OCI-LY1 (cell line): ENCODE measurements around the gene KRT23.

Source experiments
- H2AFZ ChIP-seq: fragments of 200-600 bp; sonication (generic), shearing (Covaris generic); 2 replicates; pipeline ENCODE4 v1.6.0; 2014; ENCODE audit warnings: antibody characterized with exemption, mild to moderate bottlenecking, low read length
- H3F3A ChIP-seq: fragments of 200-600 bp; sonication (generic), shearing (Covaris generic); 2 replicates; pipeline ENCODE4 v1.6.0; 2014; ENCODE audit warnings: mild to moderate bottlenecking, antibody characterized with exemption, low read length, moderate library complexity; ENCODE audit not compliant: insufficient read depth
- H3K27ac ChIP-seq: fragments of 200-600 bp; sonication (generic); 2 replicates; pipeline ENCODE4 v1.5.1; 2014; ENCODE audit warnings: low read length, mixed run types, mild to moderate bottlenecking, low read depth; ENCODE audit not compliant: poor library complexity, severe bottlenecking
- H3K27me3 ChIP-seq: fragments of 200-600 bp; sonication (generic); 2 replicates; pipeline ENCODE4 v1.6.0; 2014; ENCODE audit warnings: antibody characterized with exemption, mild to moderate bottlenecking, low read length, moderate library complexity; ENCODE audit not compliant: insufficient read depth
- H3K36me3 ChIP-seq: fragments of 200-600 bp; sonication (generic); 2 replicates; pipeline ENCODE4 v1.6.1; 2014; ENCODE audit warnings: mild to moderate bottlenecking, antibody characterized with exemption, low read length, moderate library complexity, mixed read lengths; ENCODE audit not compliant: insufficient read depth
- H3K4me1 ChIP-seq: fragments of 200-600 bp; sonication (generic); 2 replicates; pipeline ENCODE4 v1.5.1; 2014; ENCODE audit warnings: mild to moderate bottlenecking, low read length, moderate library complexity; ENCODE audit not compliant: insufficient read depth, severe bottlenecking
- H3K4me2 ChIP-seq: fragments of 200-600 bp; sonication (generic), shearing (Covaris generic); 2 replicates; pipeline ENCODE4 v1.6.1; 2014; ENCODE audit warnings: low read length
- H3K4me3 ChIP-seq: fragments of 200-600 bp; sonication (generic); 2 replicates; pipeline ENCODE4 v1.5.1; 2014; ENCODE audit warnings: low read length, low read depth, mild to moderate bottlenecking, mixed read lengths; ENCODE audit not compliant: poor library complexity, severe bottlenecking
- H3K79me2 ChIP-seq: fragments of 200-600 bp; shearing (Covaris generic); 2 replicates; pipeline ENCODE4 v1.6.1; 2016; ENCODE audit warnings: mixed run types, low read length, mixed read lengths; ENCODE audit not compliant: insufficient read depth
- H3K9ac ChIP-seq: fragments of 200-600 bp; sonication (generic), shearing (Covaris generic); 2 replicates; pipeline ENCODE4 v1.6.1; 2014; ENCODE audit warnings: mild to moderate bottlenecking, low read length, mixed read lengths
- H3K9me2 ChIP-seq: fragments of 200-600 bp; sonication (generic), shearing (Covaris generic); 2 replicates; pipeline ENCODE4 v1.6.1; 2014; ENCODE audit warnings: low read depth, mild to moderate bottlenecking, low read length, mixed read lengths
- H3K9me3 ChIP-seq: fragments of 200-600 bp; shearing (Covaris generic); 2 replicates; pipeline ENCODE4 v1.6.1; 2014; ENCODE audit warnings: low read length, mixed read lengths
- H4K20me1 ChIP-seq: fragments of 200-600 bp; sonication (generic), shearing (Covaris generic); 2 replicates; pipeline ENCODE4 v1.6.0; 2016; ENCODE audit warnings: mild to moderate bottlenecking, low read length; ENCODE audit not compliant: insufficient read depth
- EZH2 ChIP-seq: fragments of 200-600 bp; sonication (generic), shearing (Covaris generic); IDR thresholded peaks from 2 replicates; pipeline ENCODE4 v1.8.0; 2017; ENCODE audit warnings: borderline replicate concordance, mixed run types, mild to moderate bottlenecking, antibody characterized with exemption, low read length, moderate library complexity, mixed read lengths
- TF ChIP-seq, protein P1 (sequence below): fragments of 200-600 bp; sonication (generic), shearing (Covaris generic); IDR thresholded peaks from 2 replicates; pipeline ENCODE4 v1.5.1; 2017; ENCODE audit warnings: mild to moderate bottlenecking, antibody characterized with exemption, low read length, moderate library complexity, mixed read lengths

Gene KRT23

DNA sequence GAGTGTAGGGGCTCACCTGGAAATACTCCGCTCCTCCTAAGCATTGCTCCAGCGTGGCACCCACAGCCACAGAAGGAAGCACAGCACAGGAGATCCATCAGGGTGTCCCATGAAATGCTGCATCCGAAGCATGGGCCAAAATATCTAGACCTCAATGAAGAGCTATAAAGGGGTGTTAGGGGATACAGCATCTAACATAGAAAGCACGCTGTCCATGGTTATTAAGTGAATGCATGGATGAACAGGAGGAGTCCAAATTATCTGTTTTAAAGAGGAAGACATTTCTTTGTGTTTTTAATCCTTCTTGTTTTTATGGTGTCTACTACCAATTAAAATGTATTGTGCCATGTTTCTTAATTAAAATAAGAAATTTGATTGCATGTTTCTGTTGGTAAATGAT, 30.8 kb downstream of the KRT23 start:
- Histone ChIP-seq H3K4me3 (no peak overlapping the region), H3K36me3 (no peaks in the 10 kb centered on the region), H2AFZ (no peak overlapping the region), H3K27me3 (no peaks in the 10 kb centered on the region; the same call in 1 of the 2 replicates), H3K9me2 (no peaks in the 10 kb centered on the region), H3F3A (no peaks in the 10 kb centered on the region), H4K20me1 (no peaks in the 10 kb centered on the region), H3K9me3 (no peaks in the 10 kb centered on the region), H3K4me2 (no peak overlapping the region), H3K9ac (no peak overlapping the region), H3K79me2 (no peaks in the 10 kb centered on the region), H3K4me1 (no peaks in the 10 kb centered on the region), H3K27ac (no peak overlapping the region)
- no peak for TF ChIP-seq EZH2
- TF ChIP-seq, protein P1, sequence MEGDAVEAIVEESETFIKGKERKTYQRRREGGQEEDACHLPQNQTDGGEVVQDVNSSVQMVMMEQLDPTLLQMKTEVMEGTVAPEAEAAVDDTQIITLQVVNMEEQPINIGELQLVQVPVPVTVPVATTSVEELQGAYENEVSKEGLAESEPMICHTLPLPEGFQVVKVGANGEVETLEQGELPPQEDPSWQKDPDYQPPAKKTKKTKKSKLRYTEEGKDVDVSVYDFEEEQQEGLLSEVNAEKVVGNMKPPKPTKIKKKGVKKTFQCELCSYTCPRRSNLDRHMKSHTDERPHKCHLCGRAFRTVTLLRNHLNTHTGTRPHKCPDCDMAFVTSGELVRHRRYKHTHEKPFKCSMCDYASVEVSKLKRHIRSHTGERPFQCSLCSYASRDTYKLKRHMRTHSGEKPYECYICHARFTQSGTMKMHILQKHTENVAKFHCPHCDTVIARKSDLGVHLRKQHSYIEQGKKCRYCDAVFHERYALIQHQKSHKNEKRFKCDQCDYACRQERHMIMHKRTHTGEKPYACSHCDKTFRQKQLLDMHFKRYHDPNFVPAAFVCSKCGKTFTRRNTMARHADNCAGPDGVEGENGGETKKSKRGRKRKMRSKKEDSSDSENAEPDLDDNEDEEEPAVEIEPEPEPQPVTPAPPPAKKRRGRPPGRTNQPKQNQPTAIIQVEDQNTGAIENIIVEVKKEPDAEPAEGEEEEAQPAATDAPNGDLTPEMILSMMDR: no peak

DNA sequence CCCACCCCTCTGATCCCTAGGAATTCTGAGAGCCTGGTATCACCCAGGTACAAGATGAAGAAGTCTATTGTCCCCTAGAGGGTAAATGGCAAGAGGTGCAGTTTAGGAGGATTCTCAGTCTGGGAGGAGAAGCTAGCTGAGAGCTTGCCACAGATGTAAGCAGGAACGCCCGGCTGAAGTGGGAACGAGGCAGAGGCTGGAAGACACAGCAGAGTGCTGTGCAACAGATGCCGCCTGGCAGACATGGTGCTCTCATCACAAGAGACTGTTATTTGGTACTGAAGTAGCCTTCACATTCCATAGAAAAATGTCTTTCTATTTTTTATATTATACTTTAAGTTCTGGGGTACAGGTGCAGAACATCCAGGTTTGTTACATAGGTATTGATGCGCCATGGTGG, 32.1 kb downstream of the KRT23 start:
- Histone ChIP-seq H3K79me2 (no peaks in the 10 kb centered on the region), H3K27ac (no peak overlapping the region), H2AFZ (no peak overlapping the region), H3K36me3 (no peaks in the 10 kb centered on the region), H3K9me2 (no peaks in the 10 kb centered on the region), H4K20me1 (no peaks in the 10 kb centered on the region), H3K4me3 (no peak overlapping the region), H3K9me3 (no peaks in the 10 kb centered on the region), H3K4me2 (no peak overlapping the region), H3K9ac (no peak overlapping the region), H3F3A (no peaks in the 10 kb centered on the region), H3K4me1 (no peaks in the 10 kb centered on the region), H3K27me3 (no peaks in the 10 kb centered on the region; the same call in 1 of the 2 replicates)
- TF ChIP-seq, protein P1: no peak
- TF ChIP-seq EZH2: no peak

DNA sequence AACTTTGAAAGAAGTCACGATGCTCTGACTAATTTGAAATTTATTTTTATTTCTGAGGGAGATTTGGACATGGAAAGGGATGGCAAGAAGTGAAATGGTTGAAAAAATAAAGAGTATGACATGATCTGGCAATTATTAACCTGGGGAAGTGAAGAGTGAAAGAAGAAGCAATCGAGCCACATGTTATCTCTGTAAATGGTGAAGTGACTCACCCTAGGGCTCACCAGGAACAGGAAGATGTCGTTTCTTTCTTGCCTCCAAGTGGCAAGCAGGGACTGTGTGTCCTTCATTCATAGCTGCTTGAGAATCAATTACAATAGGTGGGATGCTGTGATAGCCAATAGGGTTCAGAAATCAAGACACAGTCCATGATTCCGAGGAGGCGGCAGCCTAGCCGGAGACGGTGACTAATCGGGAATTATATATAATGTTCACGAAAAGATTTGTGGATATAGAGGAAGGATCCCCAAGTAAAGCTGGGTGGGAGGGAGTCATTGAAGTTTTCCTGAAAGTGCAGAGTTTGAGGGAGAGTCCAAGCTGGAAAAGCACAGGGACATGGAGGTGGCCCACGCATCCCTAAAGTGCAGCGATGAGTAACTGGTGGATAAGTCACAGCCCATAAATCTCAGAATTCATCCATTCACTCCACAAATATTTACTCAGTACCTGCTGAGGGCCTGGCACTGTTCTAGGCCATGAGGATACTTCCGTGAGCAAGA, 34.2 kb downstream of the KRT23 start:
- Histone ChIP-seq H3K4me2 (no peak overlapping the region), H3K27ac (no peak overlapping the region), H3K9ac (no peak overlapping the region), H3F3A (no peaks in the 10 kb centered on the region), H3K4me3 (no peak overlapping the region), H3K36me3 (no peaks in the 10 kb centered on the region), H3K9me2 (no peaks in the 10 kb centered on the region), H3K27me3 (no peaks in the 10 kb centered on the region), H3K9me3 (no peaks in the 10 kb centered on the region), H3K4me1 (no peaks in the 10 kb centered on the region), H4K20me1 (no peaks in the 10 kb centered on the region), H3K79me2 (no peaks in the 10 kb centered on the region), H2AFZ (no peak overlapping the region)
- no peak for TF ChIP-seq EZH2
- TF ChIP-seq, protein P1: no peak
